ENCODE measurements around the gene NLN. TPM values are rescaled to one million over a fixed set of nuclear protein-coding genes. Genes with fewer than 3 reads are reported as not detected.

NLN gene
- total RNA-seq, 1 donor from 2014 or later: 94.3 TPM

DNA sequence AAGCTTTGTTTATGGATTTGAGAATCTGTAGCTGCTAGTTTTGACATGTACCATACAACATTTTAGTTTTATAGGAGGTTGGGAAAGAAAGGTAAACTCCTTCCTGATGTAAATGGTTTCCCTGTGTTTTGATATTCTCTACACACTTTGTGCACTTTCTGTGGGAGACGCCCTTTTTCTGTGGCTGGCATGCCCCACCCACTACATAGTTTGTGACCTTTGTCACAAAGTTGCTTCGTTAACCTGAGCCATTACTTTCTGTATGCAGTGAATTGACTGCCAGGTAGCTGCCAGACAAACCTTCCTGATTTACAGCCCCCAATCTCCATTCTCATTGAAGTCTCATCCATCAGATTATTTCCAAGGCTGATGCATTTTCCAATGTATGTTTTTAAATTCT, 90.6 kb downstream of the NLN start:
- Mint-ChIP-seq H3K27me3 (ENCODE audit: insufficient read depth, low read depth) (no peaks in the 10 kb centered on the region), H3K36me3 (peaks cover 27% of the 10 kb centered on the region), H3K4me3 (no peak overlapping the region), H3K9me3 (no peaks in the 10 kb centered on the region), H3K27ac (no peak overlapping the region), H3K4me1 (peaks cover 8% of the 10 kb centered on the region)
- Histone ChIP-seq H3K36me3 (peaks cover 16% of the 10 kb centered on the region), H3K4me2 (no peak overlapping the region), H3K27me3 (no peaks in the 10 kb centered on the region), H3F3A (ENCODE audit: low read depth) (peaks cover 6% of the 10 kb centered on the region), H3K9me3 (ENCODE audit: low read depth) (no peaks in the 10 kb centered on the region), H3K4me3 (no peak overlapping the region), H4K20me1 (ENCODE audit: low read depth) (no peaks in the 10 kb centered on the region), H2AFZ (replicated peaks) (no peak overlapping the region), H3K79me2 (ENCODE audit: low read depth) (no peaks in the 10 kb centered on the region), H3K9ac (no peak overlapping the region), H3K4me1 (peaks cover 18% of the 10 kb centered on the region), H3K27ac (no peak overlapping the region)
- no peak for TF ChIP-seq EZH2phosphoT487 (IDR thresholded peaks at IDR 0.05)
- TF ChIP-seq EZH2 (IDR thresholded peaks at IDR 0.05): no peak
- TF ChIP-seq, protein P1, sequence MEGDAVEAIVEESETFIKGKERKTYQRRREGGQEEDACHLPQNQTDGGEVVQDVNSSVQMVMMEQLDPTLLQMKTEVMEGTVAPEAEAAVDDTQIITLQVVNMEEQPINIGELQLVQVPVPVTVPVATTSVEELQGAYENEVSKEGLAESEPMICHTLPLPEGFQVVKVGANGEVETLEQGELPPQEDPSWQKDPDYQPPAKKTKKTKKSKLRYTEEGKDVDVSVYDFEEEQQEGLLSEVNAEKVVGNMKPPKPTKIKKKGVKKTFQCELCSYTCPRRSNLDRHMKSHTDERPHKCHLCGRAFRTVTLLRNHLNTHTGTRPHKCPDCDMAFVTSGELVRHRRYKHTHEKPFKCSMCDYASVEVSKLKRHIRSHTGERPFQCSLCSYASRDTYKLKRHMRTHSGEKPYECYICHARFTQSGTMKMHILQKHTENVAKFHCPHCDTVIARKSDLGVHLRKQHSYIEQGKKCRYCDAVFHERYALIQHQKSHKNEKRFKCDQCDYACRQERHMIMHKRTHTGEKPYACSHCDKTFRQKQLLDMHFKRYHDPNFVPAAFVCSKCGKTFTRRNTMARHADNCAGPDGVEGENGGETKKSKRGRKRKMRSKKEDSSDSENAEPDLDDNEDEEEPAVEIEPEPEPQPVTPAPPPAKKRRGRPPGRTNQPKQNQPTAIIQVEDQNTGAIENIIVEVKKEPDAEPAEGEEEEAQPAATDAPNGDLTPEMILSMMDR (IDR thresholded peaks at IDR 0.05): no peak
- no peak for DNase-seq (ENCODE audit: low spot score)

DNA sequence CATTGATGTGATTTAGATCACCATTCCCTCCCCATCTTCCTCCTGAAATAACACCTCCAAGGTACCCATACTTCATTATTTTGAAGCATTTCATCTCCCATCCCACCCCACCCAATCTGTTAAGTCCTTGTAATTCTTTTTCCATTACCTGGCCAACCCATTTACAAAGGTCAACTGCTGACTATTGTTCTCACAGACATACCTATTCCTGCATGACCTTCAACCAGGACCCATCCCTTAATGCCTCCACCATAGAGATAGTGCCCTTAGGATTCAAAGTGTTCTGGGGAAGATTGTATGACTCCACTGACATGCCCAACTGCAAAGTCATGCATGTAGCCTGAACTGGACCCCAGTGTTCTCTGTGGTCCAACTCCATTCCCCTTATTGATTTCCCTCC, 91.2 kb downstream of the NLN start:
- H3K27me3 ChIP-seq: no peaks in the 10 kb centered on the region
- TF ChIP-seq, protein P1 (IDR thresholded peaks at IDR 0.05): no peak
- TF ChIP-seq EZH2phosphoT487 (IDR thresholded peaks at IDR 0.05) (no peak), EZH2 (IDR thresholded peaks at IDR 0.05) (no peak)
- Mint-ChIP-seq H3K9me3 (no peaks in the 10 kb centered on the region), H3K4me1 (peaks cover 13% of the 10 kb centered on the region), H3K27me3 (ENCODE audit: insufficient read depth, low read depth) (no peaks in the 10 kb centered on the region), H3K4me3 (no peak overlapping the region), H3K27ac (no peak overlapping the region), H3K36me3 (peaks cover 27% of the 10 kb centered on the region)
- DNase-seq (ENCODE audit: low spot score): no peak
- no peak overlapping the region for H3K4me3 ChIP-seq
- no peak overlapping the region for H3K9ac ChIP-seq
- no peak overlapping the region for H3K27ac ChIP-seq
- H3K36me3 ChIP-seq: peaks cover 16% of the 10 kb centered on the region
- no peak overlapping the region for H3K4me2 ChIP-seq
- H3K9me3 ChIP-seq (ENCODE audit: low read depth): no peaks in the 10 kb centered on the region
- no peaks in the 10 kb centered on the region for H3K79me2 ChIP-seq (ENCODE audit: low read depth)
- no peak overlapping the region for H2AFZ ChIP-seq (replicated peaks)
- H4K20me1 ChIP-seq (ENCODE audit: low read depth): no peaks in the 10 kb centered on the region
- H3K4me1 ChIP-seq: peaks cover 19% of the 10 kb centered on the region
- H3F3A ChIP-seq (ENCODE audit: low read depth): peaks cover 7% of the 10 kb centered on the region

DNA sequence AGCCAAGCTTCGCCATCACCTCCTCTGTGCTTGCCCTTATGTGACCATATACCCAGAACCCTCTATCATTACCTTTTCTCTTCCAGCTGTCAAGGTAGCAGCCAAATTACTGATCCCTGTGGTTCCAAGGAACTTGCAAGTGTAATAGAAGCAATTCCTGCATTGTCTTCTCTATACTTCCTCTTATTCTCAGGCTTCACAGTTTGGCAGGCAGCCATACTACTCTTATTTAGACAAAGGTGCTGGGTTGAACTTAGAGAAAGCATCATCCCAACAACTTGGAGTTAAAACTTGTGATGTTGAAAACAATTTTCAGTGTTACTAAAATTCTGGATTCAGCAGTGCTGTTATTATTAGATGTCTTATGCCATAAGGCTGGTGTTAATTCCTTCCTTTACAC, 93.2 kb downstream of the NLN start:
- Histone ChIP-seq H3F3A (ENCODE audit: low read depth) (peaks cover 14% of the 10 kb centered on the region), H3K27ac (no peak overlapping the region), H3K4me2 (no peak overlapping the region), H2AFZ (replicated peaks) (no peak overlapping the region), H3K79me2 (ENCODE audit: low read depth) (no peaks in the 10 kb centered on the region), H4K20me1 (ENCODE audit: low read depth) (no peaks in the 10 kb centered on the region), H3K4me3 (no peak overlapping the region), H3K9ac (no peak overlapping the region), H3K36me3 (peaks cover 7% of the 10 kb centered on the region), H3K4me1 (peaks cover 17% of the 10 kb centered on the region), H3K27me3 (no peaks in the 10 kb centered on the region), H3K9me3 (ENCODE audit: low read depth) (no peaks in the 10 kb centered on the region)
- Mint-ChIP-seq H3K27me3 (ENCODE audit: insufficient read depth, low read depth) (peaks cover 2% of the 10 kb centered on the region), H3K4me3 (no peak overlapping the region), H3K36me3 (peaks cover 20% of the 10 kb centered on the region), H3K27ac (no peak overlapping the region), H3K4me1 (peaks cover 19% of the 10 kb centered on the region), H3K9me3 (no peaks in the 10 kb centered on the region)
- DNase-seq (ENCODE audit: low spot score): no peak
- TF ChIP-seq EZH2 (IDR thresholded peaks at IDR 0.05) (no peak), EZH2phosphoT487 (IDR thresholded peaks at IDR 0.05) (no peak)
- TF ChIP-seq, protein P1 (IDR thresholded peaks at IDR 0.05): no peak

Data from neural progenitor cell (in vitro differentiated cells).